Smooth muscle cell of bladder (primary cell): Measurements from ENCODE around the gene MUC6. TPM values are rescaled to one million over a fixed set of nuclear protein-coding genes. Genes with fewer than 3 reads are reported as not detected.

Experiments
- total RNA-seq: library from RNA; depleted of rRNA; stranded (reverse); fragments of >200 nt; gene quantifications from 2 replicates; pipeline ENCODE4 v1.2.3, GENCODE V29; 2014

MUC6 gene, protein sequence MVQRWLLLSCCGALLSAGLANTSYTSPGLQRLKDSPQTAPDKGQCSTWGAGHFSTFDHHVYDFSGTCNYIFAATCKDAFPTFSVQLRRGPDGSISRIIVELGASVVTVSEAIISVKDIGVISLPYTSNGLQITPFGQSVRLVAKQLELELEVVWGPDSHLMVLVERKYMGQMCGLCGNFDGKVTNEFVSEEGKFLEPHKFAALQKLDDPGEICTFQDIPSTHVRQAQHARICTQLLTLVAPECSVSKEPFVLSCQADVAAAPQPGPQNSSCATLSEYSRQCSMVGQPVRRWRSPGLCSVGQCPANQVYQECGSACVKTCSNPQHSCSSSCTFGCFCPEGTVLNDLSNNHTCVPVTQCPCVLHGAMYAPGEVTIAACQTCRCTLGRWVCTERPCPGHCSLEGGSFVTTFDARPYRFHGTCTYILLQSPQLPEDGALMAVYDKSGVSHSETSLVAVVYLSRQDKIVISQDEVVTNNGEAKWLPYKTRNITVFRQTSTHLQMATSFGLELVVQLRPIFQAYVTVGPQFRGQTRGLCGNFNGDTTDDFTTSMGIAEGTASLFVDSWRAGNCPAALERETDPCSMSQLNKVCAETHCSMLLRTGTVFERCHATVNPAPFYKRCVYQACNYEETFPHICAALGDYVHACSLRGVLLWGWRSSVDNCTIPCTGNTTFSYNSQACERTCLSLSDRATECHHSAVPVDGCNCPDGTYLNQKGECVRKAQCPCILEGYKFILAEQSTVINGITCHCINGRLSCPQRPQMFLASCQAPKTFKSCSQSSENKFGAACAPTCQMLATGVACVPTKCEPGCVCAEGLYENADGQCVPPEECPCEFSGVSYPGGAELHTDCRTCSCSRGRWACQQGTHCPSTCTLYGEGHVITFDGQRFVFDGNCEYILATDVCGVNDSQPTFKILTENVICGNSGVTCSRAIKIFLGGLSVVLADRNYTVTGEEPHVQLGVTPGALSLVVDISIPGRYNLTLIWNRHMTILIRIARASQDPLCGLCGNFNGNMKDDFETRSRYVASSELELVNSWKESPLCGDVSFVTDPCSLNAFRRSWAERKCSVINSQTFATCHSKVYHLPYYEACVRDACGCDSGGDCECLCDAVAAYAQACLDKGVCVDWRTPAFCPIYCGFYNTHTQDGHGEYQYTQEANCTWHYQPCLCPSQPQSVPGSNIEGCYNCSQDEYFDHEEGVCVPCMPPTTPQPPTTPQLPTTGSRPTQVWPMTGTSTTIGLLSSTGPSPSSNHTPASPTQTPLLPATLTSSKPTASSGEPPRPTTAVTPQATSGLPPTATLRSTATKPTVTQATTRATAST (N-terminal part only)
- not detected in 2 replicates for total RNA-seq

DNA sequence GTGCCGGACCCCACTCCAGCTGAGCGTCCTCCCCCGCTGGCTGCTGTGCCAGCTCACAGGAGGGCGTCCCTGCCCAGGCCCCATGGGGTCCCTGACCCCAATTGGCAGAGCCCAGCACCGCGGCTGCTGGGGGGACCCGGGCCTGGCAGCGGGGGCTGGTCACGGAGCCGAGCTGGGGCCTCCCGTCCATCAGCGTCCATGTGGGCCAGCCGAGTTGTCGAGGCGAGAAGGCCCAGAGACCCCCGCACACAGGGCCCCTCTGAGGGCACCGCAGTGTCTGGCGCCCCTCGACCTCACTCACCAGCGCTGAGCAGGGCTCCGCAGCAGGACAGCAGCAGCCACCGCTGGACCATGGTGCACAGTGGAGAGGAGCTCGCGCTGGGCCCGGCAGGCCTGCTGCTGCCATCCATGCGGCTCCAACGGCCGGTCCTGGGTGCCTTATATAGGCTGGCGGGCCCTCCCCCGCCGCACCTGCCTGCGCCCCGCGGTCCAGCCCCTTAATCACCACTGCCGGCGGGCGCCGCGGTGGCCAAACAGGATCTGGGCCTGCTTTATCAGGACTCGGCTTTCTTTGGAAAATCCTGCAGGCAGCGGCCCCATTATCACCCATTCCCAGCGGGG lies at the start of gene MUC6:
MUC6 (minus strand) TSS at position 416 of the 621 bp plus-strand sequence; CDS start at position 353, 63 bp downstream.

DNA sequence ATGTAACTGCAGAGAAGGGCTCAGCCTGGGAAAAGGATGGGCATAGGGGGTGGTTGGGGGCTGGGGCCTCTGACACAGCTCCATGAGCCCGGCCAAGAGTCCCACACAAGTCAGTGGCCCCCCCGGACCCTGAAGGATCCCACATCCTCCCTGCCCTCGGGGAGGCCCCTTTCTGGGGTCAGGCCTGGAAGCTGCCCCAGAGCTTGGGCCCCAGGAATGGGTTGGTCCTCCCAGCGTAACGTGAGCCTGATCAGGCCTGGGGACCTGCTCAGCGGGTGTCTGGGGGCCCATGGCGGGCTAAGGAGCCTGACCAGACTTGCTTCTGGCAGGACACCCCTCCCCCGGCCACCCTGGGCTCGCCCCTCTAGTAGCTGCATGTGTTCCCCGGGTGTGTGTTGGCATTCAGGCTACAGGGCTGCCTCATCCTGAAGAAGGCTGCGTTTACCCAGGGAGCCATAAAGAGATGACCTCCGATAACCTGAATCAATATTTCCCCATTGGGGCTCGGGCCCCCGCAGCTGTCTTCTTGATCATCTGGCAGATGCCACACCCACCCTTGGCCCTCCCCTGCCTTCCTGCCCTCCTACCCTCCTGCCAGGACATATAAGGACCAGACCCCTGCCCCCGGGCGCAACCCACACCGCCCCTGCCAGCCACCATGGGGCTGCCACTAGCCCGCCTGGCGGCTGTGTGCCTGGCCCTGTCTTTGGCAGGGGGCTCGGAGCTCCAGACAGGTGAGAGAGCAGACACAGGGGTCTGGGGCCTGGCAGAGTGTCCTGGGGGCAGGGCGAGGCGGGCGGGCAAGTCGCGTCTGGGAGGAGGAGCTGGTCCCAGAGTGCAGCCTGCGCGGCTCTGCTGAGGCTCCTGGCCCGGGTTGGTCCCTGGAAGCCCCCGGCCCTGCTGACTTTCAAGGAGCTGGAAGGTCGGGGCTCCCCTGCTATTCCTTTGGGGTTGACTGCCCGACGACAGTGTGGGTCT lies 38.0 kb upstream of the MUC6 start, which contains the start of gene MUC2:
MUC2 (plus strand) TSS at position 631 of the 978 bp plus-strand sequence.

Other genes starting within 250 kb of the MUC6 start
- 0.28 and 0.85 TPM in 2 replicates for gene CEND1, start 246.6 kb downstream of the MUC6 start, total RNA-seq
- 6.5 and 12.3 TPM in 2 replicates for gene SLC25A22, start 238.4 kb downstream of the MUC6 start, total RNA-seq
- 4.4 and 9.2 TPM in 2 replicates for gene PIDD1, start 231.5 kb downstream of the MUC6 start, total RNA-seq
- gene RPLP2, start 226.8 kb downstream of the MUC6 start, total RNA-seq = 394 and 414 TPM in 2 replicates
- gene PNPLA2, start 217.8 kb downstream of the MUC6 start, total RNA-seq = 17.2 and 21.4 TPM in 2 replicates
- 0.14 and 0.65 TPM in 2 replicates for gene CRACR2B, start 208.8 kb downstream of the MUC6 start, total RNA-seq
- 455 and 613 TPM in 2 replicates for gene CD151, start 203.8 kb downstream of the MUC6 start, total RNA-seq
- 239 and 265 TPM in 2 replicates for gene POLR2L, start 194.2 kb downstream of the MUC6 start, total RNA-seq
- gene TSPAN4, start 193.9 kb downstream of the MUC6 start, total RNA-seq = 134 and 155 TPM in 2 replicates
- gene CHID1, start 125.9 kb downstream of the MUC6 start, total RNA-seq = 40.4 and 56.2 TPM in 2 replicates
- 16.9 and 20.8 TPM in 2 replicates for gene AP2A2, start 110.8 kb downstream of the MUC6 start, total RNA-seq
- gene MUC2, start 38.2 kb upstream of the MUC6 start, total RNA-seq = not detected in 2 replicates
- not detected in 2 replicates for gene MUC5AC, start 121.2 kb upstream of the MUC6 start, total RNA-seq
- gene MUC5B, start 186.3 kb upstream of the MUC6 start, total RNA-seq = not detected in 2 replicates